ENCODE results near the gene ROM1.
"Not testable (repeated sequence)": the region's sequence is repeated elsewhere in the genome, so short reads cannot be mapped to it uniquely, and the experiment has no call there.

ROM1 gene

DNA sequence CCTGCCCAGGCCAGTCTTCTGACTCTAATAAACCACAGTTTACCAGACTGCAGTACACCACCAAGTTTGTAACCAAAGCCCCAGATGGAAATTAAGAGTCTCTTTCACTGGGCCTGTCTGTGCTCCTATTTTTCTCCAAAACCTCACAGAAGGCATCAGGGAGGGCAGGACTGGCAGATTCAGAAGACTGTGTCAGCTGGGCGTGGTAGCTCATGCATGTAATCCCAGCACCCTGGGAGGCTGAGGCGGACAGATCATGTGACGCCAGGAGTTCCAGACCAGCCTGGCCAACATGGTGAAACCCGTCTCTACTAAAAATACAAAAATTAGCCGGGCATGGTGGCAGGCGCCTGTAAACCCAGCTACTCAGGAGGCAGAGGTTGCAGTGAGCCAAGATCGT lies 27.7 kb upstream of the ROM1 start:
- not testable (repeated sequence) for DNase-seq (ENCODE audit: low spot score)

DNA sequence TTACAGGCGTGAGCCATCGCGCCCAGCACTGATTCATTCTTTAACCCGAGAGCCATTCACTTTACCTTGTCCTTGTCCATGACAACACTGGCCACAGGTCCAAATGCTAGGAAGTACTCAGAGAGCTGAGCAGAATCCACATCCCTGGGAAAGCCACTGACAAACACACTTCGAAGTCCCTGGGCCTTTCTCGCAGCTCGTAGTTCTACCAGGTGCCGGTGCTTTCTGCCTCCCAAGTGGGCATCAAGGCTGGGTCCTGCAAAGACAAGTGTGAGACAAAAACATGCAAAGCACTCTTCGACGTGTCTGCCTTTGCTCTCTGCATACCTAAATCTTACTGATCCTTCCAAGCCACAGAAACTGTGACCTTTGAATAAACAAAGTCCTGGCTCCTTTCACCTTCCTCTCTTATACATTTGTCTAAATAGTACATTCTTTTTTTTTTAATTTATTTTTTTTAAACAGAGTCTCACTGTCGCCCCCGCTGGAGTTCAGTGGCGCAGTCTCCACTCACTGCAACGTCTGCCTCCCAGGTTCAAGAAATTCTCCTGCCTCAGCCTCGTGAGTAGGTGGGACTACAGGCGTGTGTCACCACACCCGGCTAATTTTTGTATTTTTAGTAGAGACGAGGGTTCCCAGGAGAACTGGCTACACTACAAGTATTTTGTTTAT lies 24.0 kb upstream of the ROM1 start:
- no peak for DNase-seq (ENCODE audit: low spot score)

DNA sequence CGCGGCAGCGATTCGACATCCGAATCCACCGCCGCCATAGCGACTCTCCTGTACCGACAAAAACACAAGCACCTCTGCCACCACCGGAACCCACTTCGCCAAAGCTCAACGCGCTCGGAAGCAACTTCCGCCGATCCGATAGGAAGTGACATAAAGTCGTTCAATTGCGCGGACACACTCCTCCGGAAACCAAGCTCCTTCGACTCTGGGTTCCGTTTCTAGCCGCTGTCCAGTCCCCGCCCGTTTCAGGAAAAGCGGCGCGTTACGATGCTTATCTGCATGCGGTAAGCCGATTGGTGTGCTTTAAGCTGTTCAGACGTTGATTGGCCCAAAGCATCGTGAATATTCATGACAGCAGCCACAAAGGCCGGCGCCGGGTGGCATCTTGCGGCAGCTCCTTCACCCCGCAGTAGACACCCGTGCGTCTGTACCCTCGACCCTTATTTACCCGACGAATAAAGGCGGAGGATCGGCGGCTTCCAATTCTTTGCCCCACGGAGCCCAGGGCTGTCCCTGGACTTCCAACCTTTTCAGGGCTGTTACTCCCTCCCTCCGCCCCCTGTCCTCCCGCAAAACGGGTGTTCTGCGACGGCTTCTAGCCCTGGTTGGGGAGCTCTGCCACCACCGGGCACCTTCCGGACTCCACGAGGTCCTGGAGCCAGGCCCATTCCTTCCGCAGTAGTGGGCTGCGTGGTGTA lies 21.5 kb upstream of the ROM1 start, which contains the start of gene TUT1:
TSS of gene TUT1 (minus strand) at position 76 of the 698 bp plus-strand sequence. CDS start at position 38, 38 bp downstream.
- DNase-seq (ENCODE audit: low spot score) = peak; percentile 86

GRCh38 chr11:62592146-62592815 lies 20.8 kb upstream of the ROM1 start:
- DNase-seq (ENCODE audit: low spot score) = peak; percentile 12

GRCh38 chr11:62592989-62593421 lies 20.1 kb upstream of the ROM1 start:
- DNase-seq (ENCODE audit: low spot score) = no peak

DNA sequence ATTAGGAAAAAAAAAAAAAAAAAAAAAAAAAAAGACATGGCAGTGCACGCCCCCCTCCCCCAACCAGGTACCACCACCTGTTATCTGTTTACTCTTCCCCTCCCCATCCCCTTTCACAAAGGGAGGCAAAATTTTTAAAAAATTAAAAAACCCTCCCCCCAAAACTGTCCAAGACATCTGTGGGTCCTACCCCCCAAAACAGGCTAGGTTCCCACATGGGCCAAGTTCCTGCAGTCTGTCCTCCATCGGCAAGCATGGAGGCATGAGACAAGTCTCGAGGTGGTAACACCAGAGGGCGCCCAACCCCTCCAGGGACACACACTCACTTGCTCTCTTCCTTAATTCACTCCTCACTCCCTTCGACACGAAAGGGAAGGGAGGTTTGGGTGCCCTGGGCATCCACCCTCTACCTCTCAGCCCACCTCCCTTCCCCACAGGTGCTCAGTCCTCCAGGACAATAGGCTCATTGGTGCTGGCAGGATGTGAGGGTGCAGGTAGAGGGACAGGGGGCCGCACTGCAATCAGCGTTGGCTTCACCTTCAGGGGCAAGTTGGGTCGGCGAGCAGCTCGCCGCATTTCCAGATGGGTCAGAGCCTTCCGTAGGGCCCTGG lies 19.5 kb upstream of the ROM1 start:
- DNase-seq (ENCODE audit: low spot score) = peak; percentile 53

DNA sequence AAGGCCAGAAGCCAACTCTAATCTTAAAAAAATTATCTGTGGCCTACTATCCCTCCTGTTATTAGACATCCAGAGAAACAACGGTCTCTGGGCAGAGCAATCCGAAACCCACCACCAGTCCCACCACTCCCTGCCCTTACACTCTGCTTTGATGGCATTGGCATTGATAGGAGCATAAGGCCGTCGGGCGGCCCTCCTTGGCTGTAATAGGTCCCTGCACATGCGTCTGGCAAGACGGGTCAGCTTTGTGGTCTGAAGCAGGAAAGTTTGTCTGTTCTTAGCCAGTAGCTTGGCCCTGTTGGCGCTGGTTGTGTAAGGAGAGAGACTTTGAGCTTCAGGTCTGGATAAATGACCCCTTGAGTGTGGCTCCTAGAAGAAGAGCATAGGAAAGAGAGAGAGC lies 17.9 kb upstream of the ROM1 start:
- DNase-seq (ENCODE audit: low spot score) = no peak

GRCh38 chr11:62599069-62599696 lies 13.9 kb upstream of the ROM1 start:
- peak; percentile 91 for DNase-seq (ENCODE audit: low spot score)

GRCh38 chr11:62599901-62600300 lies 13.2 kb upstream of the ROM1 start:
- DNase-seq (ENCODE audit: low spot score) = no peak

- DNase-seq (ENCODE audit: low spot score) = no peak
Observed at GRCh38 chr11:62600367-62601121, 12.5 kb upstream of the ROM1 start.

DNA sequence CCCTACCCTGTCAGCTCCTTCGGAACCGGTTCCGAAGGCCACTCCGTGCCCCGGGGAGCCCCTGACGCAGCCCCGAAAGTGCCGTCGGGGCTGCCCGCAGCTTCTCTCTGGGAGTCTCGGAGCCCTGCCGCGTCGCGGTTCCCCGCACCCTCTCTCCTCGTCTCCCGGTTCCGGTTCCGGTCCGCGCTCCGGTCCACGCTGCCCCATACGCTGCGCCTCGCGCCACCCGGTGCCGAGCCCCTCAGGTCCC lies 12.0 kb upstream of the ROM1 start:
- DNase-seq (ENCODE audit: low spot score) = no peak

GRCh38 chr11:62601372-62602140 lies 11.5 kb upstream of the ROM1 start, which contains the start of gene MTA2:
Gene MTA2, minus strand, starts transcription at chr11:62601865. Its CDS starts 415 bp downstream, at chr11:62601450.
- peak; percentile 88 for DNase-seq (ENCODE audit: low spot score)

DNA sequence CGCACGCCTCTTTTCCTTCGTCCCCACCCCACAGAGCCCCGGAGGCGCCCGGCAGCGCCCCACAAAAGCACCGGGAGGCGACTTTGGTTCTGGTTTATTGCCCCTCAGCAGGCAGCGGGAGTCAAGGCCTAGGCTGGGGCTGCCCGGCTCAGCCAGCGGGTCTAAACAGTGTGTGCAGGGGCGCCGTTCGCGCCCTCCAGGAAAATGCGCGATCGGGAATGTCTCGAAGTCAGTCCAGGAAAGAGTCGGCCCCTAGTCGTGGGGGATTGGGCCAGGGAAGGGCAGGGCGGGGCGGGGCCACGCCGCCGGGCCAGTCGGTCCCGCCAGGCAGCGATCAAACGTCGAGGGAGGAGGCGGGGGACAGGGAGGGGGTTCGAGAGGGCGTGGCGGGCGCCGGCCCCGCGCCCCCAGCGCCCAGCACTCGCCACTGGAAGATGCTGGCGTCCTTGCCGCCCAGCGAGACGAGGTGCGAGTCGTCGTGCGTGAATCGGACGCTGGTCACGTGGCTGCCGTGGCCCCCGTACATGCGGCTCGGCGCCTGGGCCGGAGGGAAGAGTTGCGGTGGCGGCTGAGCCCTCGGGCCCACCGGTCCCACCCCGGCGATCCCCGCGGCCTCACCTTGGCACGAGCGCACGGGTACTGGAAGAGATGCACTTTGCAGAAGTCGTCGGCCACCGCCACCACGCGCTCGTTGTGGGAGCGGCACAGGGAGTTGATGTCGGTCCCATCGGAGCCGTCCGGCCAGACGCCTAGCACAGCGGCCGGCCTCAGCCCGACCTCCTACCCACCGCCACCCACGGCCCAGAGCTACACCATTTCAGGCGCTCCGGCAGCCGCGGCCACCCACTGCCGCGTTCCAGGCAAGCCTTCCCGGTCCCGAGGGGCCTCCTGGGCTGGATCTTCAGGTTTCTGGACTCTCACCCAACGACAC lies 10.7 kb upstream of the ROM1 start:
- peak; percentile 78 for DNase-seq (ENCODE audit: low spot score)

GRCh38 chr11:62603072-62603408 lies 10.0 kb upstream of the ROM1 start:
- DNase-seq (ENCODE audit: low spot score) = no peak

DNA sequence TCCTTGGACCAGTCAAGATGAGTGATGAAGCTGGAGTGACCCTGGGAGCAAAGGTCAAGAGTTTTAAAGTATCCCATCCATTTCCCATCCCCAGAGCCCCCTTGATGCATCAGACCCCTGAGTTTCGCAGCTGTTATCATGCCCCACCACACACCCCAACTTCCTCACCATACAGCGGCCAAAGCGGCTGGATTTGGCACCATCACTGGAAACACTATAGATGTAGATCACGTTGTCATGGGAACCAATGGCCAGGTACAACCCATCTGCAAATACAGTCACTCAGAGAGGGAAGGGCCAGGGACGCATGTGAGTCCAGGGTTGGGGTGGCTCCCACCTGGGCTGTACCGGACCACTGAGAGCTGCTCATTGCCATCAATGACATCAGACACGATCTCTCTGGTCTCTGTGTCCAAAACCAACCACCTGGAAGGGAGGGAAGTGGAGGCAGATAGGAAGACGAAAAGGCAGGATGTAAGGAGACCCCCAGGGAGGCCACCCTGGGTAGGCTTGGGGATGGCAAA lies 9.2 kb upstream of the ROM1 start:
- no peak for DNase-seq (ENCODE audit: low spot score)

GRCh38 chr11:62604460-62605120 lies 8.5 kb upstream of the ROM1 start:
- no peak for DNase-seq (ENCODE audit: low spot score)

DNA sequence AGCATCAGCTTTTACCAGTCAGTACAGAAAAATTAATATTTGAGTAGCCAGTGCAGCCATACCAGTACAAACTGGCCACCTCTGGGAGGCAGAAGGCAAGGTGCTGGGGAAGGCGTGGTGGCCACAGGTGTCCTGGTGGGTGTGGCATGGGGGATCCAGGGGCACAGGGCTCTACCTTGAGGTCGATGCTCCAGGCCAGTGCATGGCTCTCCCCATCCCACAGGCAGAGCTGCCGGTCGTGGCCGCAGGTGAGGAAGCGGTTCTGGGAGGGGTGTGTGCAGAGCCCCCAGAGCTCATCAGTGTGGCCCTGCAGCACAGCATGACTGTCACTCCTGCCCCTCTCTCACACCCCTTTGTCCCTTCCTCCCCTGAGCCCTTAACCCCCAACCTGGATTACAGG lies 7.6 kb upstream of the ROM1 start:
- DNase-seq (ENCODE audit: low spot score) = no peak

DNA sequence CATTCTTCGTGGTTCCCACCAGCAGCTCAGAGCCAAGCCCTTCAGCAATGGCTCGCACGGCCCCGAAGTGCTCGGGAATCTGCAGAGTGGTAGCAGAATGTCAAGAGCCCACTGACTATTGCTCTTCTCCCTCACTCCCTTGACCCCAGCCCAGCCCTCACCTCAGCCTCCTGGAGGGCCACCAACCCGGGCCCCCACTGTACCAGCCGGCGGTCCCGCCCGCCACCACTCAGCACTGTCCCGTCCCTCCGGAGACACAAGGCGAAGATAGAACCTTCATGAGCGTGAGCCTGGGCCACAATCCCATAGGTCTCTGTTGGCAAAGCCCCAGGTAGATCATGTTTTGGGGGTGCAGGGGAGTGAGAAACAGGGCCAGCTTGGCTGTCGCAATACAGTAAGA lies 7.2 kb upstream of the ROM1 start:
- no peak for DNase-seq (ENCODE audit: low spot score)

GRCh38 chr11:62607714-62608113 lies 5.3 kb upstream of the ROM1 start:
- no peak for DNase-seq (ENCODE audit: low spot score)
